ENCODE results near the gene FUBP1. TPM values are rescaled to one million over a fixed set of nuclear protein-coding genes. Genes with fewer than 3 reads are reported as not detected.

FUBP1 gene
- total RNA-seq, 1 experiment from 2014 or later, result 271 TPM

DNA sequence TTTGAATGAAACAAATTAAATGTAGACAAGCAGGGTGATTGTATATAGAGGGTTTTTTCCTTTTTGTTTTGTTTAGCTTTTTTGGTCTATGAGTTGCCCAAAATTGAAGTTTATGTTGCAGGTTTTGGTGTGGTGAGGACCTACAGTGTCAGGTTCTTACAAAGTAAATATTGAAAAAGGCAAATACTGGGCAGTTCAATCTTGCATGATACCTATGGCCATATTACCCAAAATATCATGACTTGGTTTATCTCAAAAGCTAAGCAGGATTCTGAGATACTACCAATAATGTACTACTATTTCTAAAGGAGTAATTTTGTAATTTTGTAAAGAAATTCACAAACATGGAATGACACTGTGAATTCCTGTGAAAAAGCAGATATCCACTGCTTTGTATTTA, 27.6 kb upstream of the FUBP1 start:
- Histone ChIP-seq H2BK20ac (ENCODE audit: low read depth, low read length, poor library complexity, severe bottlenecking) (no peak overlapping the region), H2BK15ac (ENCODE audit: low read depth, low read length) (no peak overlapping the region), H2AFZ (ENCODE audit: low read length) (no peak overlapping the region), H3K14ac (ENCODE audit: insufficient read depth, low read length) (no peak overlapping the region), H3T11ph (ENCODE audit: low read length) (no peak overlapping the region), H2BK12ac (ENCODE audit: insufficient read length, low read depth, low read length) (no peak overlapping the region), H3K23me2 (ENCODE audit: insufficient read length, low read depth, low read length, poor library complexity, severe bottlenecking) (peaks cover 2% of the 10 kb centered on the region), H2BK5ac (ENCODE audit: insufficient read length, low read length) (no peak overlapping the region), H3K27me3 (ENCODE audit: insufficient read depth, low read length) (no peaks in the 10 kb centered on the region), H4K91ac (ENCODE audit: insufficient read length, low read depth, low read length) (no peak overlapping the region), H4K5ac (ENCODE audit: insufficient read length, low read depth, low read length) (no peak overlapping the region), H2BK120ac (ENCODE audit: low read depth, low read length, poor library complexity, severe bottlenecking) (no peak overlapping the region), H3K23ac (ENCODE audit: insufficient read length, low read depth, low read length) (no peak overlapping the region), H4K20me1 (ENCODE audit: control insufficient read depth, insufficient read depth, insufficient read length) (no peaks in the 10 kb centered on the region), H3K18ac (ENCODE audit: insufficient read length, low read depth, low read length) (no peak overlapping the region), H3K9me3 (ENCODE audit: control insufficient read depth, low read depth, low read length) (no peaks in the 10 kb centered on the region), H4K8ac (replicated peaks; ENCODE audit: insufficient read length, low read depth, low read length) (no peak overlapping the region), H3K79me1 (ENCODE audit: insufficient read depth, low read depth, low read length, poor library complexity, severe bottlenecking) (no peaks in the 10 kb centered on the region), H2AK5ac (ENCODE audit: insufficient read length, low read length) (no peak overlapping the region), H3K56ac (ENCODE audit: insufficient read length, low read depth, low read length) (no peak overlapping the region), H3K9ac (ENCODE audit: extremely low read depth, insufficient read length, low read length) (no peak overlapping the region), H3K4me1 (ENCODE audit: insufficient read depth, low read length) (no peaks in the 10 kb centered on the region), H3K79me2 (ENCODE audit: insufficient read depth, low read length) (no peaks in the 10 kb centered on the region), H3K4me2 (ENCODE audit: insufficient read depth, insufficient read length, low read length) (no peak overlapping the region), H3K4ac (ENCODE audit: low read depth, low read length) (no peak overlapping the region), H3K27ac (ENCODE audit: insufficient read length, low read depth, low read length) (no peak overlapping the region)
- H3K4me3 Mint-ChIP-seq, result no peak overlapping the region; a peak in 1 of 5 replicates
- no peak for TF ChIP-seq CTCF (conservative IDR thresholded peaks at IDR 0.05)
- no peak for DNase-seq
- H3K27ac Mint-ChIP-seq, result no peak overlapping the region; a peak in 1 of 7 replicates
- peaks cover 27% of the 10 kb centered on the region in 2 experiments for H3K4me1 Mint-ChIP-seq
- H3K9me3 Mint-ChIP-seq, result peaks cover 0 to 2% of the 10 kb centered on the region in 2 experiments; a peak in 1 of 5 replicates
- H3K27me3 Mint-ChIP-seq (ENCODE audit: low read depth), result no peaks in the 10 kb centered on the region; the same call in 1 of the 2 replicates
- H3K36me3 Mint-ChIP-seq (ENCODE audit: insufficient read depth in 1 of 3, low read depth in 3 of 3), result no peaks in the 10 kb centered on the region; a peak in 1 of 7 replicates

Measured in H9 (cell line).